ENCODE data around the gene DNASE1L1.
"Not testable (repeated sequence)": the region's sequence is repeated elsewhere in the genome, so short reads cannot be mapped to it uniquely, and the experiment has no call there.

DNASE1L1 gene

DNA sequence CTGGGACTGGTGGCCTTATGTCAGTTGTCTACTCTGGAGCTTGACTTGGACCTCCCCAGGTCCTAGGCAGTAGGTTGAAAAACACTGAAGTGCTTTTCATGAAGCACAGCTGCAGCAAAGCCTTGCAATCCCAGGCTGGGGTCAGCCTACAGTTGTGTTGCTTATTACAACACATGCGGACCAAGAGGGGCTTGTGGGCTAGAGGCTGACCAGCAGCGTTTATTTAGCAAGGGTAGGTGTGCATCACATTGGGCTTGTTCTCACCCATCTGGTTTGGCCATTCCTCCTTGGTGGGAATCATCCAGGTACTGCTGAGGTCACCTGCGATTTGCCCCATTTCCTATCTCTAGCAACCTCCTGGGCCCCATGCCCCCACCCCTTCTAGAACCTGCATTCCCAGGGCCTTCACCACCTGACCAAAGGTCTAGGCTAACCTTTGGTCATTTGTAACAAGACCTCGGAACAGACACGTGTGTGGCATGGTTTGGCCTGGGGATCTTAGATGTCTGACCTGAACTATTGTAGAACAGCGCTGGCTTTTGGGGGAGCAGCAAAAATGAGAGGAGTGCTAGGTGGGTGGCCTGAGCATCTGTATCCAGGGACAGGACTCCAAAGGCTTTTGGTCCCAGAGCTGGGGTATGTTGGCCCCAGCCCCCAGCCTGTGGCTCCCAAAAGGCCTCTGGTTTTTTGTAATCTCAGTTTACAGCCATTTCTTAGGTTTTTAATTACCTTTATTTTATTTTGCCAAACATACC lies 7.8 kb downstream of the DNASE1L1 start:
- WGBS (ENCODE audit: insufficient coverage) = 83% methylated on average over 6 of the region's 6 CpGs
- H3K27ac ChIP-seq (ENCODE audit: insufficient read depth in 1 of 2, low read depth in 1 of 2, low read length in 2 of 2, poor library complexity in 1 of 2, severe bottlenecking in 2 of 2) = no peak overlapping the region
- no peak overlapping the region for H3K4me3 ChIP-seq (ENCODE audit: control insufficient read depth in 1 of 7, extremely low read depth in 1 of 7, insufficient read depth in 4 of 7, low read depth in 2 of 7, low read length in 6 of 7)
- H3K4me1 ChIP-seq (ENCODE audit: control extremely low read depth in 1 of 4, control insufficient read depth in 4 of 4, insufficient read depth in 4 of 4, low read length in 3 of 4) = peaks cover 0 to 22% (median 12%) of the 10 kb centered on the region in 4 experiments
- no peaks in the 10 kb centered on the region for H3K27me3 ChIP-seq (replicated peaks in 2 of 5; ENCODE audit: control insufficient read depth in 4 of 5, insufficient read depth in 5 of 5, low read length in 4 of 5)
- peak in 2 of 3 donors; percentile 41 to 44 for DNase-seq
- ChIA-PET POLR2A (interaction anchor here (1.6 kb wide), 1 partner anchor 11 kb away, joined by 5 read pairs; no protein-coding TSS in a partner anchor), CTCF (interaction anchor here (0.8 to 1.3 kb wide), 2 partner anchors 8 to 26 kb away, joined by 3 to 4 read pairs; partner anchors contain the start of gene DNASE1L1)
- H3K36me3 ChIP-seq (ENCODE audit: control insufficient read depth in 4 of 4, insufficient read depth in 4 of 4, low read length in 3 of 4) = peaks cover 0 to 28% (median 16%) of the 10 kb centered on the region in 4 experiments
- peaks cover 0 to 9% (median 0%) of the 10 kb centered on the region in 5 experiments for H3K9me3 ChIP-seq (ENCODE audit: control extremely low read depth in 1 of 5, control insufficient read depth in 4 of 5, insufficient read depth in 2 of 5, low read depth in 1 of 5, low read length in 4 of 5)

DNA sequence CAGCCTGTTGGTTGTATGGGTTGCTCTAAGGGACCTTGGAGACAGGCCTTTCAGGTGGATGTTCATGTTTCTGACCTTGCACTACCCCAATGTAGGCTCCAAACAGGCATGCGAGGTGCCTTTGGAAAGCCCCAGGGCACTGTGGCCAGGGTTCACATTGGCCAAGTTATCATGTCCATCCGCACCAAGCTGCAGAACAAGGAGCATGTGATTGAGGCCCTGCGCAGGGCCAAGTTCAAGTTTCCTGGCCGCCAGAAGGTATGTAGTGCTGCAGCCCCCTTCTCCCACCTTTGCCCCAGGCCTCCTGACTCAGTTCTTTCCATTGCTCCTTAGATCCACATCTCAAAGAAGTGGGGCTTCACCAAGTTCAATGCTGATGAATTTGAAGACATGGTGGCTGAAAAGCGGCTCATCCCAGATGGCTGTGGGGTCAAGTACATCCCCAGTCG lies 8.7 kb downstream of the DNASE1L1 start:
- H3K27me3 ChIP-seq (replicated peaks in 2 of 5; ENCODE audit: control insufficient read depth in 4 of 5, insufficient read depth in 5 of 5, low read length in 4 of 5); H3K9me3 ChIP-seq (ENCODE audit: control extremely low read depth in 1 of 5, control insufficient read depth in 4 of 5, insufficient read depth in 2 of 5, low read depth in 1 of 5, low read length in 4 of 5); DNase-seq; POLR2A ChIA-PET; H3K27ac ChIP-seq (ENCODE audit: insufficient read depth in 1 of 2, low read depth in 1 of 2, low read length in 2 of 2, poor library complexity in 1 of 2, severe bottlenecking in 2 of 2): not testable (repeated sequence)
- Histone ChIP-seq H3K36me3 (ENCODE audit: control insufficient read depth in 4 of 4, insufficient read depth in 4 of 4, low read length in 3 of 4) (peaks cover 0 to 28% (median 16%) of the 10 kb centered on the region in 4 experiments), H3K4me1 (ENCODE audit: control extremely low read depth in 1 of 4, control insufficient read depth in 4 of 4, insufficient read depth in 4 of 4, low read length in 3 of 4) (peaks cover 0 to 22% (median 12%) of the 10 kb centered on the region in 4 experiments), H3K4me3 (ENCODE audit: control insufficient read depth in 1 of 7, extremely low read depth in 1 of 7, insufficient read depth in 4 of 7, low read depth in 2 of 7, low read length in 6 of 7) (peak overlapping the region in 2 of 7 experiments; percentile 71 to 89)
- 86% methylated on average over 3 of the region's 6 CpGs for WGBS (ENCODE audit: insufficient coverage)
- CTCF ChIA-PET = interaction anchor here (0.7 to 1.0 kb wide), 2 partner anchors 8 to 29 kb away, joined by 3 read pairs; no protein-coding TSS in a partner anchor

DNA sequence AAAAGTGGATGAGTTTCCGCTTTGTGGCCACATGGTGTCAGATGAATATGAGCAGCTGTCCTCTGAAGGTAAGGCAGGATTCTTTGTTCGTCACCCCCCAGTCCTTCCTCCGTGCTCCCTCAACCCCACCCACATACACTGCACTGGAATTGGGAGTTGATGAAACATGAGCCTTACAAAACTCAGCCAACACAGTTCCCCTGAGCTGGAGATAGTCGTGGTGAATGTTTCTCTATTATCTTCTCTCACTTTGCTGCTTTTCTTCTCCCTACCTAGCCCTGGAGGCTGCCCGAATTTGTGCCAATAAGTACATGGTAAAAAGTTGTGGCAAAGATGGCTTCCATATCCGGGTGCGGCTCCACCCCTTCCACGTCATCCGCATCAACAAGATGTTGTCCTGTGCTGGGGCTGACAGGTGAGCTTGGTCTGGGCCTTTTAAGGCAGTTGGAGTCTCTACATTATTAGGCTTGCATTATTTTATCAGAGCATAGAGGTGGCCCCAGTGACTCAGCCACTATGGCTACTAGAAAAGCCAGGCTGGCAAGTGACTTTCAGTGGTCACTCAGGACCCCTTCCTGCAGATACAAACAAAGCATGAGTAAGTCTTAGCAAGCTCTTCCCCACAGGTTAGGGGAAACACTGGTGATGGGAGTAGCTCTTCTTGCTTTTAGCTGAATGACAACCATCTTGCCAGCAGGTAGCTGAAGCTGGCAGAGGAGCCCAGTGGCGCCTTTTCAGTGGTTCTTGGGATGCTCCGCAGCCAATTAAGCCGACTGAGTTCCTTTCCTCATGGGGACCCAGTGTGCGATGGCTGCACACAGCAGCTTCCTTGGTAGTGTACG lies 9.3 kb downstream of the DNASE1L1 start:
- H3K27me3 ChIP-seq (replicated peaks in 2 of 5; ENCODE audit: control insufficient read depth in 4 of 5, insufficient read depth in 5 of 5, low read length in 4 of 5) = no peaks in the 10 kb centered on the region
- ChIA-PET CTCF (interaction anchor here (0.7 to 1.3 kb wide), 5 partner anchors 9 to 386 kb away, joined by 3 read pairs; no protein-coding TSS in a partner anchor), POLR2A (interaction anchor here (1.1 kb wide), 1 partner anchor 12 kb away, joined by 4 read pairs; no protein-coding TSS in a partner anchor)
- H3K4me1 ChIP-seq (ENCODE audit: control extremely low read depth in 1 of 4, control insufficient read depth in 4 of 4, insufficient read depth in 4 of 4, low read length in 3 of 4) = peaks cover 0 to 22% (median 12%) of the 10 kb centered on the region in 4 experiments
- H3K27ac ChIP-seq (ENCODE audit: insufficient read depth in 1 of 2, low read depth in 1 of 2, low read length in 2 of 2, poor library complexity in 1 of 2, severe bottlenecking in 2 of 2) = peak overlapping the region in 1 of 2 experiments; percentile 97
- DNase-seq = no peak
- peaks cover 0 to 9% (median 0%) of the 10 kb centered on the region in 5 experiments for H3K9me3 ChIP-seq (ENCODE audit: control extremely low read depth in 1 of 5, control insufficient read depth in 4 of 5, insufficient read depth in 2 of 5, low read depth in 1 of 5, low read length in 4 of 5)
- 69% methylated on average over 7 of the region's 14 CpGs for WGBS (ENCODE audit: insufficient coverage)
- peak overlapping the region in 6 of 7 experiments; percentile 71 to 89 (median 78) for H3K4me3 ChIP-seq (ENCODE audit: control insufficient read depth in 1 of 7, extremely low read depth in 1 of 7, insufficient read depth in 4 of 7, low read depth in 2 of 7, low read length in 6 of 7)
- peaks cover 0 to 26% (median 16%) of the 10 kb centered on the region in 4 experiments for H3K36me3 ChIP-seq (ENCODE audit: control insufficient read depth in 4 of 4, insufficient read depth in 4 of 4, low read length in 3 of 4)

DNA sequence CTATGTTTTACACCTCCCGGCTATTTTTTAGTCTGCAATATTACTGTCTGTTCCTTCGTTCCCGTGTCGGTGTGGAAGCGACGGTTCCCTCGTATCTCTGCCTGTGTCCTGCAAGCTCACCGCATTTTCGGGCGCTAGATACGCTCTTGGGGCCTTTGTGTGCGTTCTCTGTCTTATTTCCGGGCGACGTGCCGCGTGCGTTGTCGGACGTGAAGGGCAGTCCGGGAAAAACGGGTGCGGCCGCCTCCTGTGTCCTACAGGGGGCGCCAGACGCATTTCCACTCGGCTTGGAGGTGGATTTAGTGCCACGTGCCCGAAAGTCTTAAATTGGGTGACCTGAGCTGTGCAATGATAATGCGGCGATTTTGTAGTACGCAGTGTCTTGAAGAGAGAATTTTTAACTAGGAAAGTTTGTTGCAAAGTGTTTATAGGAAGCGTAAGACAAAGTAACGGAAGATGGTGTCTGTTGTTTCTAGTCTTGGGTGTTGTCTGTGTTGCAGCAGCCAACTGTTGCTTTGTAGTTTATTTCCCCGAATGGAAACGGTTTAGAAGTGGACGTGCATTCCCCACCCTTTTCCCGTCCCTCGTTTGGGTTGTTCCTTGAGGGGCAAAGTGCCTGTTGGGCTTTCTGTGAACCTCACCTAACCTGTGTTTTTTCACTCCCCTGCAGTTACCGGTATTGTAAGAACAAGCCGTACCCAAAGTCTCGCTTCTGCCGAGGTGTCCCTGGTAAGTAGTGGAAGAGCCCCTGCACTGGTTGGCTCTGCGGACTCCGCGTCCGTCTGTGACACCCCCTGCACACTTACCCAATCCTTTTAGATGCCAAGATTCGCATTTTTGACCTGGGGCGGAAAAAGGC lies 10.2 kb downstream of the DNASE1L1 start:
- peaks cover 0 to 9% (median 0%) of the 10 kb centered on the region in 5 experiments for H3K9me3 ChIP-seq (ENCODE audit: control extremely low read depth in 1 of 5, control insufficient read depth in 4 of 5, insufficient read depth in 2 of 5, low read depth in 1 of 5, low read length in 4 of 5)
- H3K36me3 ChIP-seq (ENCODE audit: control insufficient read depth in 4 of 4, insufficient read depth in 4 of 4, low read length in 3 of 4) = peaks cover 0 to 26% (median 16%) of the 10 kb centered on the region in 4 experiments
- POLR2A ChIA-PET = interaction anchor here (0.7 to 3.0 kb wide), 5 partner anchors 11 to 428 kb away, joined by 3 to 18 read pairs (median 4); partner anchors contain the start of genes ATP6AP1, DNASE1L1 and TAFAZZIN
- 46% methylated on average over 44 of the region's 49 CpGs for WGBS (ENCODE audit: insufficient coverage)
- peak overlapping the region; percentile 54 to 89 (median 77) for H3K4me3 ChIP-seq (ENCODE audit: control insufficient read depth in 1 of 7, extremely low read depth in 1 of 7, insufficient read depth in 4 of 7, low read depth in 2 of 7, low read length in 6 of 7)
- peaks cover 0 to 22% (median 12%) of the 10 kb centered on the region in 4 experiments for H3K4me1 ChIP-seq (ENCODE audit: control extremely low read depth in 1 of 4, control insufficient read depth in 4 of 4, insufficient read depth in 4 of 4, low read length in 3 of 4)
- H3K27me3 ChIP-seq (replicated peaks in 2 of 5; ENCODE audit: control insufficient read depth in 4 of 5, insufficient read depth in 5 of 5, low read length in 4 of 5) = no peaks in the 10 kb centered on the region
- peak; percentile 74 to 87 (median 85) for DNase-seq
- CTCF ChIA-PET = interaction anchor here (0.7 to 1.3 kb wide), 4 partner anchors 13 to 32 kb away, joined by 3 read pairs; no protein-coding TSS in a partner anchor
- H3K27ac ChIP-seq (ENCODE audit: insufficient read depth in 1 of 2, low read depth in 1 of 2, low read length in 2 of 2, poor library complexity in 1 of 2, severe bottlenecking in 2 of 2) = peak overlapping the region; percentile 94 to 97

DNA sequence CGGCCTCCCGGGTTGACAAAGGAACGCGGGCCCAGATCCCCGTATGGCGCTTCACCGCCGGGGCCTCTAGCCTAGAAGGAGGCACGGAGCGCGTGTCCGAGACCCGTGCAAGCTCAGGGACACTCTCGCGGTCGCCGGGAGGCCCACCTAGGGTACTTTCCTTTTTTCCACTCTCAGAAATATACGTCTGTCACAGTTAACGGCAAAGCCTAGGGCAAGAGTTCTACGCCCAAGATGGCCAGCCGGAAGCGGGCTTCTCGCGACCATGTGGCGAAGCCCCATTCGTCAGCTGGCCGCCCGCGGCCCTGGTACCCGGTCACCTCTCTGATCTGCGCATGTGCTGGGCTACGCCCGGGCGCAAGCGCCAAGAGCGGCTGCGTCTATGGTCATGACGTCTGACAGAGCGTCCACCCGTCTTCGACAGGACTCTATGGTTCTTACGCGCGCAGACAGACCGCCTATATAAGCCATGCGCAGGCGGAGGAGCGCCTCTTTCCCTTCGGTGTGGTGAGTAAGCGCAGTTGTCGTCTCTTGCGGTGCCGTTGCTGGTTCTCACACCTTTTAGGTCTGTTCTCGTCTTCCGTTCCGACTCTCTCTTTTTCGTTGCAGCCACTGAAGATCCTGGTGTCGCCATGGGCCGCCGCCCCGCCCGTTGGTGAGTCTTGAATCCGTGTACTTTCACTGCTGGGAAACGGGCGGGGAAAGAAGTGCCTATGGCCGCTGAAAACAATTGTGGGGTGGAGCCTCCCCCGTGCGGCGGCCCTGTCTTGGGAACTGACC lies 11.0 kb downstream of the DNASE1L1 start, which contains the start of gene RPL10:
Gene RPL10 (plus strand): TSS at position 490 of the 780 bp plus-strand sequence. CDS start 143 bp downstream, at position 633.
- peak within 1 kb of the TSS; percentile 60 to 89 (median 77) for H3K4me3 ChIP-seq (ENCODE audit: control insufficient read depth in 1 of 7, extremely low read depth in 1 of 7, insufficient read depth in 4 of 7, low read depth in 2 of 7, low read length in 6 of 7)
- 40% methylated on average over 64 of the region's 69 CpGs for WGBS (ENCODE audit: insufficient coverage)
- DNase-seq = peak; percentile 94 to 98 (median 97)

More for the DNA sequence above, 11.0 kb downstream of the DNASE1L1 start, which contains the start of gene RPL10:
- Histone ChIP-seq H3K36me3 (ENCODE audit: control insufficient read depth in 4 of 4, insufficient read depth in 4 of 4, low read length in 3 of 4) (peaks cover 0 to 24% (median 16%) of the 10 kb centered on the region in 4 experiments), H3K27me3 (replicated peaks in 2 of 5; ENCODE audit: control insufficient read depth in 4 of 5, insufficient read depth in 5 of 5, low read length in 4 of 5) (no peaks in the 10 kb centered on the region), H3K27ac (ENCODE audit: insufficient read depth in 1 of 2, low read depth in 1 of 2, low read length in 2 of 2, poor library complexity in 1 of 2, severe bottlenecking in 2 of 2) (peak within 1 kb of the TSS; percentile 94 to 97), H3K9me3 (ENCODE audit: control extremely low read depth in 1 of 5, control insufficient read depth in 4 of 5, insufficient read depth in 2 of 5, low read depth in 1 of 5, low read length in 4 of 5) (peaks cover 0 to 9% (median 0%) of the 10 kb centered on the region in 5 experiments), H3K4me1 (ENCODE audit: control extremely low read depth in 1 of 4, control insufficient read depth in 4 of 4, insufficient read depth in 4 of 4, low read length in 3 of 4) (peaks cover 0 to 22% (median 12%) of the 10 kb centered on the region in 4 experiments)
- POLR2A ChIA-PET = interaction anchor here (0.6 to 3.0 kb wide), 7 partner anchors 11 to 427 kb away, joined by 3 to 18 read pairs (median 4); partner anchors contain the start of genes DNASE1L1, SLC10A3 and TAFAZZIN
- CTCF ChIA-PET = interaction anchor here (0.8 to 1.4 kb wide), 5 partner anchors 14 to 143 kb away, joined by 3 to 4 read pairs (median 3); no protein-coding TSS in a partner anchor
